HG03342 (cell line): Measurements from ENCODE around the gene POLG2.
A peak's percentile ranks its signal among the peaks of the same experiment; 100 is the strongest.
"Not testable (repeated sequence)": the region's sequence is repeated elsewhere in the genome, so short reads cannot be mapped to it uniquely, and the experiment has no call there.

Experiments used
- ATAC-seq: cut with Tn5 transposase; IDR thresholded peaks from one replicate; pipeline ENCODE4 v1.9.1; 2021; ENCODE audit warnings: mild to moderate bottlenecking, moderate library complexity; ENCODE audit not compliant: unreplicated experiment

The POLG2 gene

DNA sequence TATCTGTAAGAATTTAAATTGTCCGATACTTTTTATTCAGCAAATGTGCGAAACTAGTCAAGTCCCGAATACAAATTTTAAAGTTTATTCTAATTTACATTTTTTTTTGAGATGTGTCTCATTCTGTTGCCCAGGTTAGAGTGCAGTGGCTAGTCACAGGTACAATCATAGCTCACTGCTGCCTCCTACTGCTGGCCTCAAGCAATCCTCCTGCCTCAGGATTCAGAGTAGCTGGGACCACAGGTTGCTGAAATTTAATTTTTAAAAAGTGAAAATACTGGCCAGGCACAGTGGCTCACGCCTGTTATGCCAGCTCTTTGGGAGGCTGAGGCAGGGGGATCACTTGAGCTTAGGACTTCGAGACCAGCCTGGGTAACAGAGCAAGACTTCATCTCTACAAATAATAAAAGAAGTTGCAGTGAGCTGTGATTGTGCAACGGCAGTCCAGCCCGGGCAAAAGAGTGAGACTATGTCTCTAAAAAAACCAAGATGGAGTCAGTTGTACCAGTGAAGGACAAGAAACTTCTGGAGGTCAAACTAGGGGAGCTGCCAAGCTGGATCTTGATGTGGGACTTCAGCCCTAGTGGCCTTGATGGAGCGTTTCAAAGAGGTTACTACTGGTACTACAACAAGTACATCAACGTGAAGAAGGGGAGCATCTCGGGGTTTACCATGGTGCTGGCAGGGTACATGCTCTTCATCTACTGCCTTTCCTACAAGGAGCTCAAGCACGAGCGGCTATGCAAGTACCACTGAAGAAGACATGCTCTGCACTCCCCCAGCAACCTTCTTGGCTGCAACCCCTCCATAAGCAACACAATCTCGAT lies 5.6 kb downstream of the POLG2 start:
- no peak for ATAC-seq

DNA sequence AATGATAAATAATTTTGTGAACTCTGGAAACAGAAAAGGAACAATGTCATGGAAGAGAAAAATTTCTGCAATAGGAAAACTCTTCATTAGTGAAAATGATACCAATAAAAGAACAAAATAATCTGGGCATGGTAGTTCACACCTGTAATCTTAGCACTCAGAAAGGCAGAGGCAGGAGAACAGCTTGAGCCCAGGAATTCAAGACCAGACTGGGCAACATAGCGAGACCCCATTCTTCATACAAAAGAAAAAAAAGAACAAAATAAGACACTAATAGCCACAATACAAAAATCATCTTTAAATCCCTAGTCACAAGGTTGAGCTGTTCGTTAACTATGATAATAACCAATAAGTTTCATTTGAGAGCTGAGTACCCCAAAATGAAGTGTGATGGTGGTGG lies 8.6 kb downstream of the POLG2 start:
- no peak for ATAC-seq

- no peak for ATAC-seq
Observed at GRCh38 chr17:64484380-64484779, 12.5 kb downstream of the POLG2 start.

- ATAC-seq = no peak
Observed at GRCh38 chr17:64480951-64481350, 15.9 kb downstream of the POLG2 start.

DNA sequence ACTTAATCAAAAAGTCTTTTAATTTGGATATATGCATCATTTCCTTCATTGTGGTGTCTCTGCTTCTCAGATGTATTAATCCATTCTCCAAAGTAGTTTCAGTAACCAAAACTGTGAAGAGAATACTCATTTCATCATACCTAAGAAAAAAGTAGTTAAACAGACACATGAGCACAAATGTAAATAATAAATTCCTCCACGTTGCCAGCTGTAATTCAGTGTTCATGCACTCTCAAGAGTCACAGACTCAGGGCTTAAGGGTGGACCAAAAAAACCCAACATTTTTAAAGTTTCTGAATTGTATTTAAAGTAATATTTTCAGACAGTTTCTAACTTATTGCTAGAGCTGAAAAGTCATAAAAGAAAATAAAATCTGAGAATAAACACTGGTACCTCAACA lies 19.0 kb downstream of the POLG2 start:
- ATAC-seq = no peak

DNA sequence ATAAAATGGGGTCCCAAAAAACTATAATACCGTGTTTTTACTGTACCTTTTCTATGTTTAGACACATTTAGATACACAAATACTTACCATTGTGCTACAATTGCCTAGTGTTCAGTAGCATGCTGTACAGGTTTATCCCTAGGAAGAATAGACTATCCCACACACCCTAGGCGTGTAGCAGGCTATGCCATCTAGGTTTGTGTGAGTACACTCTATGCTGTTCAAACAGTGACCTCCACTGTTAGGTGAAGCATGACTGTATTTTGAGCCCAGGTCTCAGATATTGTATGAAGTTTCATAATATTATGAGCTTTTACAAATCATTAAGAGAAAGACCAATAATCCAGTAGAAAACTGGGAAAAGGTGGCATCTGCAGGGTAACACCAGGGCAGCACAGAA lies 24.3 kb downstream of the POLG2 start:
- no peak for ATAC-seq

GRCh38 chr17:64471440-64471839 lies 25.4 kb downstream of the POLG2 start:
- ATAC-seq = no peak

DNA sequence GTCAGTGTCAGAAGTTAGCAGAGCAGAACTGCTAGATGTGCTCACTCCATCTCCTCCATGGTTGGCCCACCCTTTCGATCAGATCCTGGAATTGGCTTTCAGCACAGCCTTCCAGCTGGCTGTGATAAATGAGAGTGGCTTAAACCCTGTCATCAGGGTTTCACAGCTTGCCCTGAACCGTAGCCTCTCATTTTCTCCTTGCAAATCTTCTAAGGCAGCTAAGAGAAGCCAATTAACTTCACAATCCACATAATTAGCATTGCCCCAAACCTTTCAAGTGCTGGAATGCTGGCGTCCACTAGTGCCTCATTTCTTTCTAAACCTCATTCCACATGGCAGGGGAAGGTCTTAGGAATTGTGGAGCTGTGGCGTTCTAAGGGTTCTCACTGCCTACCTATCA lies 26.2 kb downstream of the POLG2 start:
- ATAC-seq = no peak

- ATAC-seq = not testable (repeated sequence)
Observed at GRCh38 chr17:64466834-64467233, 30.0 kb downstream of the POLG2 start.

DNA sequence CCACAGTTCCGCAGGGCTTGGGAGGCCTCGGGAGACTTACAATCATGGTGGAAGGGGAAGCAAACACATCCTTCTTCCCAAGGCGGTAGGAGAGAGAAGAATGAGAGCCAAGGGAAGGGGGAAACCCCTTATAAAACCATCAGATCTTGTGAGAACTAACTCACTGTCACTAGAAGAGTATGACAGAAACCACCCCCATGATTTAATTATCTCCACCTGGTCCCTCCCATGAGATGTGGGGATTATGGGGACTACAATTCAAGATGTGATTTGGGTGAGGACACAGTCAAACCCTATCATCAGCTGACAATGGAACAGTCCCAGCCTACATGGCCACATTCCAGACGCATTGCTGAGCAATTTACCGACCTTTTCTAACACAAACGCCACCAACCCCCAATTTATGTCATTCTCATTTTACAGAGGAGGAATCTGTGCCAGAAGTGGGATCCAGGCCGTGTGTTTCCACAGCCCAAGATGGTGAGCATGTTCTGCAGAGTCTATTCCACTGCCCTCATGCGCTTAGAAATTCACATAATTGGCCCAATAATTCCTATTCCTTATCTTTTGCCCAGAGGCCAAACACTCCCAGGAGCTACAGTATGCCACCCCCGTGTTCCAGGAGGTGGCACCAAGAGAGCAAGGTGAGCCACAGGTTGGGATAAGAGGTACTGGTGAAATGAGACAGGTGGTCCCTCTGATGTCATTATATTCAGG lies 30.7 kb downstream of the POLG2 start:
- ATAC-seq = no peak

GRCh38 chr17:64461788-64462187 lies 35.1 kb downstream of the POLG2 start:
- ATAC-seq = no peak

DNA sequence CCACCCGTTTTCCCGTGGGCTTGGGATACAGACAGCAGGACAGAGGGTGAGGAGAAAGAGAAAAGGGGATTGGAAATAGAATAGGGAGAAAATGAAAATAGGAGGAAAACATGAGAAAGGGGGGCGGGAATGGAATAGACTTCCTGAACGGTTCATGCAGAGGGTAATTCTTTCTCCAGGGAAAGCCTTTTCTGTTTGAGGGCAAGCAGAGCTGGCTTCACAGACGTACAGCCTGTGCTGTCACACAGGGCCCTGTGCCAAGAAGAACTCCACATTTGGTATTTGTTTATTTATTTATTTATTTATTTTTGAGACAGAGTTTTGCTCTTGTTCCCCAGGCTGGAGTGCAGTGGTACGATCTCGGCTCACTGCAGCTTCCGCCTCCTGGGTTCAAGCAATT lies 35.9 kb downstream of the POLG2 start:
- ATAC-seq = no peak

DNA sequence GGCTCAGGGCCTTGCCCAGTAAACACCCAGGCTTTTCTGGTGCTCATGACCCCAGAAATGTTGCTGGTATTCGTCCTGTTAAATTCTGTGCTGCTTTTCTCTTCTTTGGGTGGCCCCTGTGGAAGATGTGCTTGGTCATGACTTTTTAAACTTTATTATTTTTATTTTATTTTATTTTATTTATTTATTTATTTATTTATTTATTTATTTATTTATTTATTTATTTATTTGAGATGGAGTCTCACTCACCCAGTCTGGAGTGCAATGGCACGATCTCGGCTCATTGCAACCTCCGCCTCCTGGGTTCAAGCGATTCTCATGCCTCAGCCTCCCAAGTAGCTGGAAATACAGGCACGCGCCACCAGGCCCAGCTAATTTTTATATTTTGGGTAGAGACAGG lies 37.0 kb downstream of the POLG2 start:
- not testable (repeated sequence) for ATAC-seq

- ATAC-seq = no peak
Observed at GRCh38 chr17:64459284-64459747, 37.5 kb downstream of the POLG2 start.

GRCh38 chr17:64458756-64459155 lies 38.1 kb downstream of the POLG2 start:
- ATAC-seq = no peak

DNA sequence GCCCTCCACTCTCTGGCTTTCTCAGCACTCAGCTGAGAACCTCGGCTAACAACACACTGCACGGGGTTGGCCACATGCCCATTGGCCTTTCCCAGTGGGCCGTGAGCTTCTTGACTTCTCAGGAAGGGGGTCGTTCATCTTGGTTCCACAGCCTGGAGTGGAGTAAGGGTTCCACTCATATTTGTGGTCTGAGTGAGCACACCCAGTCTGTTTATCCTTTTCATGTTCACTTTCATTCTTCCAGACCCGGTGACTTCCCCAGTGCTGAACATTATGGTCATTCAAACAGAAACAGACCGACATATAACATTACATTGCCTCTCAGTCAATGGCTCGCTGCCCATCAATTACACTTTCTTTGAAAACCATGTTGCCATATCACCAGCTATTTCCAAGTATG lies 39.7 kb downstream of the POLG2 start:
- no peak for ATAC-seq

GRCh38 chr17:64455993-64456885 lies 40.6 kb downstream of the POLG2 start:
- no peak for ATAC-seq

DNA sequence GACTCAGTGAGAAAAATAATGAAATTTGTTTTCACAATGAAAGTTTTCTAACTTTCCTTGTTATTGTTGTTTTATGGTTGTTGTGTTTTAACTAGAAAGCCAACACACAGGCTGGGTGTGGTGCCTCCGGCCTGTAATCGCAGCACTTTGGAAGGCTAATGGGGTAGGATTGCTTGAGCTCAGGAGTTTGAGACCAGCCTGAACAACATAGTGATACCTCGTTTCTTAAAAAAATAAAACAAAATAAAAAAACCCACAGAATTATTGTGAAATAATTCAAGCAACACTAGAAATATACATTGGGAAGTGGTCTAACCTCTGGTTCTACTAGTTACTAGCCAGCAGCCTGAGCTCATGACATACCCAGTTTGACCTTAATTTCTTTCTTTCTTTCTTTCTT lies 47.3 kb downstream of the POLG2 start:
- ATAC-seq = no peak

DNA sequence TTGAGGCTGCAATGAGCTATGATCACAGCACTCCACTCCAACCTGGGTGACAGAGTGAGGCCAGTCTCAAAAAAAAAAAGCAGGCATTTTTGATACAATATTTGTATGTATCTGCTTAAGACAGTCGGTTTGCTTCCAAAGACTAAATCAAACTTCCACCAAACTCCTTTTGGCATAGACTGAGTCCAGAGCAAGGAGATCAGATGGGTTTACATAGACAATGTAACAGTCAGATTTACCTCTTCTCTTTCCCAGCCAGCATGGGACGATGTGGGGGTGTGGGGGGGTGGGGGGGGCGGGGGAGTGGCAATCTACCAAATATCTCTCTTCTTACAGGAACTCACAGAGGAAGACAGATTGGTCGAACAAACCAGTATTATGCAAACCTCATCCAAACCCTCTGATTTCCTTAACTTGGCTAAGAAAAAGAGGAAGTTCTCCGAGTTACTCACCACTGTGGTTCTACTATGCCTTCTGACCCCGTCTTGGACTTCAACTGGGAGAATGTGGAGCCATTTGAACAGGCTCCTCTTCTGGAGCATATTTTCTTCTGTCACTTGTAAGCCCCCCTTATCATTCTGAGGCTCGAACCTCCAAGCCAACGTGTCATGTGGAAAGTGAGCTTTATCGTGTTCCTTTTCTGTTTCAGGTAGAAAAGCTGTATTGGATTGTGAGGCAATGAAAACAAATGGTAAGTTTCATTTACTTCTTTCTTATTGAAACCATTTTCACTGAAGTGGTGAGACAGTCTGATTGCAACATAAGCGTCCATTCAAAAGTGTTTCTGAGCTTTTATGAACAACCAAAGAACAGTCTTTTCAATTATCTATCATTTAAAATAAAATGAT lies 48.0 kb downstream of the POLG2 start, which contains the start of gene MILR1:
Gene MILR1 (plus strand): TSS at position 451 of the 848 bp plus-strand sequence. CDS start 54 bp downstream, at position 505.
- ATAC-seq = peak; percentile 57

DNA sequence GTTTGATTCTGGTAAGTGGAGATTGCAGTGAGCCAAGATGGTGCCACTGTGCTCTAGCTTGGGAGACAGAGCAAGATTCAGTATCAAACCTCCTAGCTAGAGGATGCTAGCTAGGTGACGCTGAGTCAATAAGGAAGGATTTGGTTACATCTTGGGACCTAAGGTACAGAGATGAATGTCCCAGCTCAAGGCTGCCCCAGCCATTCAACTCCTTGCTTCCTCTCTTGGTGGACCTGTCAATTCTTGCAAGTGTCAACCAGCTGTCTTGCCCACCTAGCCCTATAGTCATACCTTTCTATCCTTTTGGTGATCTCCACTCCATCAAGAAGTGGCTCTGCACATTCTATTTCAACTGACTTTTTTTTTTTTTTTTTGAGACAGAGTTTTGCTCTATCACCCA lies 49.3 kb downstream of the POLG2 start:
- ATAC-seq = peak; percentile 54
